CD4-positive, alpha-beta T cell treated with Interleukin-6 for 4 hours (primary cell): ENCODE results near the gene DOK4.

ENCODE experiments used
- DNase-seq: peaks from one replicate; pipeline ENCODE4 v3.0.0-alpha.2; 2020; ENCODE audit warnings: mixed read lengths

The DOK4 gene

DNA sequence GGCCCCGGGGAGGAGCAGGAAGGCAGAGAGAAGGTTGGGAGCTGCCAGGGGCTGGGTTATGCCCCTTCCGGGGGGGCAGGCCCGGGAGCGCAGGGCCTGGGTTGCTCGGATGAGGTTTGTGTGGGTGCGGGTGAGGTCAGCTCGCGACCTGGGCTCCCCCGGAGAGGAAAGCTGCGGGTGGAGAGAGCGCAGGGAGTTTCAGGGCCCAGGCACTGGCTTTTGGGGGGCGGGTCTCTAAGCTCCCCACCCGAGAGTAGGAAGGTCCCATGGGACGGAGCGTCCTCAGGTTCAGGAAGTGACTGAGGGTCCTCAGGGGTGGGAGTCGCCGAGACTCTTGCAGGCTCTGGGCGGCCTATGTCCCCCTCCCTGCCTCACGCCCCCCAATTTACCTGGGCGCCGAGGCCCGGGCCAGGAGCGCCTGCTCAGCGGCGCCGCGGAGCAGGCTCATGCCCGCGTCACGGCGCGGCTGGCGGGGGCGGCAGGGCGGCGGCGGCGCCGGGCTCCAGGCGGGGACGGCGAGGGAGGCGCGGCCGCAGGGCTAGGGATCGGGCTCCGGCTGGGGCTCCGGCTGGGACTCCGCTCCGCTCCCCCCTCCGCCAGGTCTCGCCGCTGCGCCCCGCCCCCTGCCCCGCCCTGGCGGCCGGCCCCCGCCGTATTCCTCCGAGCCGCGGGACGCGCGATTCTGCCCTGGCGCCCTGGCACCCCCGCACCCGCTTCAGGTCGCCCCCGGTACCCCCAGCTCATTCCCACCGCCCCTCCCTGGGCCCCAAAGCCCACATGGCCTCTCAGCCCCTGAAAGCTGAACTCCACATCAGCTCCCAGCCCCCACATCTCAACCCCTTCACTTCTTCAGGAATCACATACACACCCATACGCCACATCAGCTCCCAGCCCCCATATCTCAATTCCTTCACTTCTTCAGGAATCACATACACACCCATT is at the start of gene DOK4:
DOK4 (minus strand) TSS at position 578 of the 942 bp plus-strand sequence. CDS start 6,986 bp downstream, outside the sequence.
- peak; percentile 88 for DNase-seq

DNA sequence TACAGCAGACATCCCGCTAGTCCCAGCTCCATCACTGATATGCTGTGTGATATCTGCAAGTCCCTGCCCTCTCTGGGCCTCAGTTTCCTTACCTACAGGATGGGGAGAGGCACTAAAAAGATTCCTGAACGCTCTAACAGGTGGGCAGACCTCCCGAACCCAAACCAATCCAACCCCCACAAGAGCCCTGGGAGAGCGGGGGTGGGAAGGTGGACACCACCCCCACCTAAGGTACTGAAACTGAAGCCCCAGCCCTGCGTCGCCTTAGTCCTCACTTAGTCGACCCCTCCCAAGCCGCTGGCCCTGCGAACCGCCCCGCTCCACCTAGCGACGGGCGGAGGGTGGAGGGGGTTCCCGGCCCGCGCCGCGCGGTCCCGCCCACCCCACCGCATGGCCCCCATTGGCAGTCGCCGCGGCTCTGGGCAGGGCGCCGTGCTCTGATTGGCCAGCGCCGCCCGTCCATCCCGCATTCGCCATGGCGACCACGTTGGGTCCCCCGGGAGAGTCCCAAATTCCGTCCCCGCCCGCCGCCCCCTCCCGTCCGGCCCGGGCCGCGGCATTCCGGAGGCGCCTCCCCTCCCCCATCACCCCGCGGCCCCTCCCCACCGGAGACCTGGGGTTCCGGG is 49.5 kb upstream of the DOK4 start:
- DNase-seq: peak; percentile 93

GRCh38 chr16:57534881-57535658 is 48.8 kb upstream of the DOK4 start:
- DNase-seq: no peak

DNA sequence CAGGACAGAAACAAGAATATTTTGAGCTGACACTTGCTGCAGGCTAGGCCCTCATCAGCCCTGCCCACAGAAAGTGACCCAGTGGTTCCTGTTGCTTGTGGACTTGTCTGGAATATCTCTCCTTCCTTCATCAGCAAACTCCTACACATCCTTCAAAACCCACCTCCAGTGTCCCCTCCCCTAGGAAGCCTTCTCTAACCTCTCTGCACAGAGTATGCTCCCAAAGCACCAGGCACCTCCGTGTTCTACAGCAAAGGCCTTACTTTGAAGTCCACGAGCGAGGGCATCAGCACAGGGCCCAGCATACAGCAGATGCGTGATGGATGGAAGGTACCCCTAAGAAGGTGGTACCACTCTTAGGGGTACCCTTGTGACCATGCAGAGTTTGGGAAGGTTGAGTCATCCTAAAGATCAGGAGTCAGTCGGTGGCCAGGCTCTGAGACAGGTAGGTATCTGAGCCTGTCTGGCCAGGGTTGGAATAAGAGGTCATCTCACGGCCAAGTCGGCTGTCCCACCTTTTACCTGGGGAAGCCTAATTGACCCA is 48.1 kb upstream of the DOK4 start:
- no peak for DNase-seq

- DNase-seq: peak; percentile 63
Observed at GRCh38 chr16:57533431-57534336, 47.4 kb upstream of the DOK4 start.

GRCh38 chr16:57532266-57532625 is 46.0 kb upstream of the DOK4 start:
- DNase-seq: no peak

DNA sequence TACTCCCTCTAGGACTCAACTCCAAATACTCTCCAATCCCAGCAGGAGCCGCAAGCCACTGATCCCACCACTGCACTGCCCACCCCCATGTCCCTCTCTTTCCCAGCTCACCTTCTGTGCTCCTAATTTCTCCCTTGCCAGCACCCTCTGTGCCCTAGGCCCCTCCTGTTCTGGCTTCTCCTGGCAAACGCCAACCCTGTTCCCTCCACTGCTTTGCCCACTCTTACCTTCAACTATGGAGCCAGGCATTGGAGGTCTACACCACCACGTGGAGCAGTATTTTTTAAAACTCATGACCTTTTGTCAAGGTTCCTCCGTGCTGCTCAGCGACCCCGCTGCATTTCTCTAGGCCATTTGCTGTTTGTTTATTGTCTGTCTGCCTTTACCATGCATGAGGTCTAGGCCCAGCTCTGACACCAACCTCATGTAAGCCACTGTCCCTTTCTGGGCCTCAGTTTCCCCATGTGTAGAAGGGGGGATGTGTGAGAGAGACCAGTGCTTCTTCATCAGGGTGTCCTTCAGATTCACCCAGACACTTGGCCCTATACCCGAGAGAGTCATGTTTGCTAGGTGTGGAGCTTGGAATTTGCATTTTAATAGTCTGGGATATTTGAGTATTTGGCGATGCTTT is 45.5 kb upstream of the DOK4 start:
- no peak for DNase-seq

- no peak for DNase-seq
Observed at GRCh38 chr16:57531253-57531575, 44.9 kb upstream of the DOK4 start.

DNA sequence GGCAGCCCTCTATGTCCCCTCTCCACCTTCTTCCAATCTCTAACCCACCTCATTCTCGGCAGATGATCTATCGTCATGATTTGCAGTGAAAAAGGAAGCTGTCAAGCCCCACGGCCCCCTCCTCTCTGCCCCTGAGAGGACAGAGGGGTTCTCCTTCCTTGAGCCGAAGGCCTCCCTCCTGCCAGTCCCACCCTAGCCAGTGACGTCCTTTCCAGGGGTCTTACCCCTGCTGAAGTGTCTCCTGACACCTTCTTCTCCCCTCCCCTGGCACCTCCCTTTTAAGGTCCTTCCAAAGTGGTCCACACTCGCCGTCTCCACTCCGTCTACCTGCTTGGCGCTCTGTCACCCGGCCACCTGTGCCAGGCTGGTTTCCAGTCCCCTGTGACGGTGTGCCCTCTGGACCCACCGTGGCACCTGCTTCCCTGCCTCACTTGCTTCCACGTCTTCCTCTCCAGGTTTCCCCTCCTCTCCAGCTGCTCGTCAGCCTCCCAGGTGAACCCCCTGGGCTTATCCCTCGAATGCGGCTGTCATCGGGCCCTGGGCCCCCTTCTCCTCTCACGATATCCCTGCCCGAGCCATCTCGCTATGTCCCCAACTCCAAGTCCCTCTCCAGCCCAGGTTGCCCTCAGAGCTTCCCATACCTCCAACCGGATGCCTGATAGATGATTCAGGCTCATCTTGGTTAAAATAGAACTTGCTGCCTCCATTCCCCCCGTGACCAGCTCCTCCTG is 44.4 kb upstream of the DOK4 start:
- DNase-seq: no peak

GRCh38 chr16:57530104-57530521 is 43.8 kb upstream of the DOK4 start:
- DNase-seq: peak; percentile 87

GRCh38 chr16:57529391-57530103 is 43.3 kb upstream of the DOK4 start:
- no peak for DNase-seq

DNA sequence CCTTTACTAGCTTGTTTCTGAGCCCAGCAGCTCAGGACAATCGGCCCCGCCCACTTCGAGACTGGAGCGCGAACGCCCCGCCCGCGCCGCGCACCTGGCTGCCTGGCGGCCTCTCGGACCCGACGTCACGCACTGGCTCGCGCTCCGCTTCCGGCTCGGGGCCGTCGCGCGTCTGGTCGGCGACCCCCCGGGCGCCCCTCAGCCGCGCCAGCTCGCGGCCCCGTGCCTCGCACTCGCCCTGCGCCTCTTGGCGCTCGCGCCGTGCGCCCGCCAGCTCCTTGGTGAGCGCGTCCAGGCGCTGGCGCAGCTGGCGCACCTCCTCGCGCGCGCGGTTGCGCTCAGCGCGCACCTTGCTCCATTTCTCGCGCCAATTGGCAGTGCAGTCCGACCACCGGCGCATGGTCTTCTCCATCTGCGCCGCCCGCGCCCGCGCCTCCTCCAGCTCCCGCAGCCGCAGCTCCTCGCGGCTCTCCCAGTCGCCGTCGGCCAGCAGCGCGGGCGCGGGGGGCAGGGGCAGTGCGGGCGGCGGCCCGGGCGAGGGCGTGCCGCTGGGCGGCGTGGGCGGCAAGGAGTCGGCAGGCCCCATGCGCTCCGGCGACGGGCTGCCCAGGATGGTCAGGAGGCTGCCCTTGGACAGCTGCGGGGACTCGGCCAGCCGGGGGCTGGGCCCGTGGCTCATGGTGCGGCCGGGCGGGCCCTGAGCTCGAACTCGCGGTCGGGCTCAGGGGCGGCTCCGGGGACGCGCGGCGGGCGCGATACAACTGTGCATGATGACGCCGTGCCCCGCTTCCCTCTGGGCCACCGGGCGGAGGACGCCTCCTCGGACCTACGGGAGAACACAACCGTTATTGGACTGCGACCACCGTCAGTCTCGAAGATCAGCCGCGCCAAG is 42.5 kb upstream of the DOK4 start:
- no peak for DNase-seq

DNA sequence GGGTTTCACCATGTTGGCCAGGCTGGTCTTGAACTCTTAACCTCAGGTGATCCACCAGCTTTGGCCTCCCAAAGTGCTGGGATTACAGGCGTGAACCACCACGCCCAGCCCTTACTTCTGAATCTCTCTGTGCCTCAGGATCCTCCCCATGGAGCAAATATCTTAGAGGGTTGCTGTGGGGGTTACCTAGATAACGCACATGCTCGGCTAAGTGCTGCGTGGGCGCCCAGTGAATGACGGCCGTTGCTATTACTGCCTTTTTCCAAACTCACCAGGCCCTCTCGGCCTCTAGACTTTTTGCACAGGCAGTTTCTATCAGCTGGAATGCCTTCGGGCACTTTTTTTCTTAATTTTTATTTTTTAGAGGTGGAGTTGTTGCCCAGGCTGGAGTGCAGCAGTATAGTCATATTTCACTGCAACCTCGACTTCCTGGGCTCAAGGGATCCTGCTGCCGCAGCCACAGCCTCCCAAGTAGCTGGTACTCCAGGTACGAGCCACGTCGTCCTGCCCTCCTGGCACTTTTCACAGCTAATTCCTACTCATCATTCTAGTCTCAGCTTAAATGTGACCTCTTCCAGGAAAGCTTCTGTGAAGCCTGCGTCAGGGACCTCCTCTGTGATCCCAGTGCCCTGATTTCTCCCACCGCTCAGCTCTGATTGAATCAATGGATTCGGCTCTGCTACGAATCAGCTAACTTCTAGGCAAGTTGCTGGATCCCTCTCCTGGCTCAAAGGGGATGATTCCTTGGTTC is 41.5 kb upstream of the DOK4 start:
- no peak for DNase-seq

GRCh38 chr16:57527027-57527426 is 40.7 kb upstream of the DOK4 start:
- no peak for DNase-seq

DNA sequence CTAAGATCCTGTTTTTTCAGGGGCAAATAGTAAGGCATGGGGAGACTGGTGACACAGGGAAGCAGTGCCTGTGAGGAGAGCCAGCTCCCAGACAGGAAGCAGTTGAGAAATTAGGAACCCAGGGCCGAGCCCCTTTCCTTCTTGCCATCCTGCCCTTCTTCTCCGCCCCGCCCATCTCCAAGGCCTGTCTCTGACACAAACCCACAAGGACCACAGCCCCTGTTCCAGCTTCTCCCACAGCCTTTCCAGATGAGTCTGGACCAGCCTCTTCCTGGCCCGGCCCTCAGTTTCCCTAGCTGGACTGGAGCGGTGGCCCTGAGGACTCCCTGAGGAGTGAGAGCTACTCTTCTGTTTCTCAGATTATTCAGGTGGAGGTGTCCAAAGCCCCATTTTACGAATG is 40.2 kb upstream of the DOK4 start:
- DNase-seq: no peak

DNA sequence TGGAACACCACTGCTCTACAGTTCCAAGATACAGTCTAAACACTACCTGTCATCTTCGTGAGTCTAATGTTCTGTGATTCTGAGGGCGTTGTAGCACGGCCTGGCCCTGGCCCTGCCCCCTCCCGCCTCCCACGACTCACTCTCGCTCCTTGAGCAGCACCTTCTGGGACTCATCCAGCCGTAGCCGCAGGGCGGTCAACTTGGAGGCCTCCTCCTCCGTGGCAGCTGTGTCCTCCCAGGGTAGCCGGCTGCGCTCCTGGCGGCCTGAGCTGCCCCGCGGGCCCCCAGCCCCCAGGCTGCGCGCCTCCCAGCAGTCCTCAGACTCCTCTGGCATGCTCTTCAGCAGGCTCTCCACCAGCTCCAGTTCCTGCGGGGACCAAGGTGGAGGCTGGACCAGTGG is 39.5 kb upstream of the DOK4 start:
- DNase-seq: no peak

- DNase-seq: no peak
Observed at GRCh38 chr16:57522960-57523359, 36.7 kb upstream of the DOK4 start.

DNA sequence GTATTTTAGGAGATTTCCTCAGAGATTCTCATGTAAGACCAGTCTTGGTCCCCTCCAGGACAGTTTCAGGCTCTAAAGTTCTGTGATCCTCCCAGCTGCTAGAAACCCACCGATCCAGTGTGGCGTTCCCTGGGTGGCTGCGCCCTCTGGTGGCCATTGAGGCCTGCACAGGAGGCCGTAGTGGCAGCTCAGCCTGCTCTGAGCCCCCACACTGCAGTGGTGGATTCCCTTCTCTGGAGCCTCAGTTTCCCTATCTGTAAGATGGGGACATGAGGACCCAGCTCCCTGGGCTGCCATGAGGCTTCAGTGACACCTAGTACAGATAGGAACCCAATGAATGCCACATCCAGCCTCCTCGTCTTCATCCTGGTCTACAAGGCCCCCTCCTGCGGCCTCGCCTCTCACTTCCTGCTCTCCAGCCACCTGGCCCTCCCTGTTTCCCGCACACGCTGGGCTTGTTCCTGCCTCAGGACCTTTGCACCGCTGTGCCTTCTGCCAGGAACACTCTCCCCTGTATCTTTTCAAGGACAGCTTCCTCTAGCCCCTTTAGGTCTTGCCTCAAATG is 33.6 kb upstream of the DOK4 start:
- peak; percentile 88 for DNase-seq
